ENCODE measurements around the gene CD151.

CD151 gene

DNA sequence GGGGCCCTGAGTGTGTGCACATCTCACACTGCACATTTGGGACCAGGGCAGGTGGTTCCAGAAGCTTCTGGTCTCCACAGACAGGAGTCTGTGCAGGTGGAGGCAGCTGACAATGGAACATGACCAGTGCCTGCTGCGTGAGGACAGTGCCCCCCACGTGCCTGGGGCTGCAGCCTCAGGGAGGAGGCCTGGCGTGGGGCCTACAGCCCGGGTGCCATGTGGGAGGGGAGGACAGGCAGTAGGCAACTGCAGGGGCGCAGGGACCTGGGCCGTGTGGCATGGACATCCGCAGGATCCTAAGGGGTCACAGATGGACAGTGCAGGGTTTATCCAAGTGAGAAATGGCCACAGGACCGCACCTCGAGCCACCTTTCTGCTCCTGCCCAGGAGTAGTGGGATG, 38.7 kb downstream of the CD151 start:
- DNase-seq (ENCODE audit: low spot score) (no peak), FAIRE-seq (no peak)

GRCh38 chr11:872799-873198, 40.0 kb downstream of the CD151 start:
- FAIRE-seq: no peak
- no peak for DNase-seq (ENCODE audit: low spot score)

DNA sequence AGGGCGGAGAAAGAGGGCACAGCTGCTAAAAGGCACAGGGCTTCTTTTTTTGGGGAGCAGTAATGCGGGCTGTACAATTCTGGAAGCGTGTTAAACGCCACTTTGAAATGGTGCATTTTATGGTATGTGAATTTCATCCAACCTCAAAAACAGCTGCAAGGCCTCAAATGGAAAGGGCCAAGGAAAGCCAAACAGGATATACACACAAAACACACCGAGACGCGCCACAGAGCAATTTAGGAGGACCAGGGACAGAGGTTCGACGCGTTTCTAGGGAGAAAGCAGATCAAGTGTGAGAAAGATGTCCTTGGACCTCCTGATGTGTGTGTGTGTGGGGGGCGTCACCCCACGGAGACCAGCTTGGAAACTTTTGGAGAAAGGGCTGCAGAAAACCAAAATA, 41.0 kb downstream of the CD151 start:
- no peak for FAIRE-seq

DNA sequence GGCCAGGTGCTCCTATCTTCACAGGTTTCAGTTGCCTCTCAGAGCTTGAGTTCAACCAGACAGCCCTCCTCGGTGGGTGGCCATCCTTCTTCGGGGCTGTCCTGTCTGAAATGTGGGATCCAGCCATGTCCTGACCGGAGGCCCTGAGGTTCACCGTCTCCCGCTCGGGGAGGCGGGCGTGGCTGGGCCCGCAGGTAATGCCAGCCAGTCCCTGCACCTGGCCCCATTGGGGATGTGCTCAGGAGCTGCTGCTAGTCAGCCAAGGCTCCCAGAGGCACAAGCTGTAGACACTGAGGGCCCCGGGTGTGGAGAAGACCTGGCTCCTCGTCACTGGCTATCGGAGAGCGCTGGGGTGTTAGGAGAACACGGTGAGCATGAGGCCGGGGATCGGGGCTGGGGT, 42.5 kb downstream of the CD151 start:
- FAIRE-seq (no peak), DNase-seq (ENCODE audit: low spot score) (no peak)

More for the DNA sequence above, 41.0 kb downstream of the CD151 start:
- DNase-seq (ENCODE audit: low spot score): no peak

GRCh38 chr11:875769-876301, 43.1 kb downstream of the CD151 start:
- FAIRE-seq: no peak

DNA sequence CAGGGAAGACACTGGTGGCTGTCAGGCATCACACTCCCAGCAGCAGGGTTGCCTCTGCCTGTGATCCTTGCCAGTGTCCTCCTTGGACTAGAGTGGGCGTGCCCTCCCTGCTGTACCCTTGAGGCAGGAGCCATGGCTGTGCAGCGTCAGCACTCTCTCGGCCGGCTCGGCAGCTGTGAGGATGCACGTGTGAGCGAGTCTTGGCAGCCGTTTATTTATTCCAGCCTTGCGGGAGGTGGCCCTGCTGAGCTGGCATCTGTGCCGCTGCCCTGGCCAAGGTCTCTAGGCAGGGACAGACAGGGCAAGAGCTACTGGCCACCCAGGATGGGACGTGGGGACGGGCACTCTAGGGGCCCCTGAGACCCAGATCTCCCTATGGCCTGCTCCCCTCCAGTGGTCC, 43.8 kb downstream of the CD151 start:
- DNase-seq (ENCODE audit: low spot score): no peak

More at GRCh38 chr11:875769-876301, 43.1 kb downstream of the CD151 start:
- no peak for DNase-seq (ENCODE audit: low spot score)

DNA sequence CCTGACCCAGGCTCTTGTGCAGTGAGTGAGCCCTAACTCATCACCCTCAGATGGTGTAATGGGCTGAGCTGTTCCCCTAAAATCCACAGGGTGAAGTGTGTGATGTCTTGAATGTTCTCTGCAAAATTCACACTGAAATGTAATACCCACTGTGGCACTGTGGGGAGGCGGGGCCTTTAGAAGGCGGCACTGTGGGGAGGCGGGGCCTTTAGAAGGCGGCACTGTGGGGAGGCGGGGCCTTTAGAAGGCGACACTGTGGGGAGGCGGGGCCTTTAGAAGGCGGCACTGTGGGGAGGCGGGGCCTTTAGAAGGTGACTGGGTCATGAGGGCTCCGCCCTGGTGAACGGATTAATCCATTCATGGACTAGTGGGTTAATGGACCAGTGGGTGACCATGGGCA, 44.8 kb downstream of the CD151 start:
- no peak for FAIRE-seq
- no peak for DNase-seq (ENCODE audit: low spot score)

More for the DNA sequence above, 43.8 kb downstream of the CD151 start:
- no peak for FAIRE-seq

- DNase-seq (ENCODE audit: low spot score): no peak
- FAIRE-seq: no peak
These were observed 47.7 kb downstream of the CD151 start for GRCh38 chr11:880447-880846.

- no peak for FAIRE-seq
- DNase-seq (ENCODE audit: low spot score): no peak
These were observed 49.8 kb downstream of the CD151 start for GRCh38 chr11:882596-882995.

- FAIRE-seq (no peak), DNase-seq (ENCODE audit: low spot score) (no peak)
These were observed 50.8 kb downstream of the CD151 start for GRCh38 chr11:883527-883926.

DNA sequence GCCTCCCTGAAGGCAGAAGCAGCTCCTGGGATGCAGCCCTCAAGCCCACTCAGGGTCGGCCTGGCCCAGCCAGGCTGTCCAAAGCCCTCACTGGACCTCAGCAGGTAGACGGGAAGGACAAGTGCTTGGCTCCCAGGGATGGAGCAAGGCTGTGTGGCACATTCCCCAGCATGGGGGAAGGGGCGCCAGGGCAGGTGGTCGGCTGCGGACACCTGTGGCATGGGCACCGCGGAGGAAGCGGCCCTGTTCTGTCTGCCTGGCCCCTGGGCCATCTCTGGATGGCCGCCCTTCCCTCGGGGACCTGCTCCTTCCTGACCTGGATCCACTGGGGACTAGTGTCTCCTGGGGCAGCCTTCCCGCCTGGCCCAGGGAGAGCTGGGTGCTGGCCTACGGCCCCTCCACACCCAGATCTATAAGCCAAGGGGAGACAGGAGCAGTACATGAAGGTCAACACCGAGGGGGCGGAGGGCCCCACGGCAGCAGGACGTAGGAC, 51.9 kb downstream of the CD151 start:
- DNase-seq (ENCODE audit: low spot score) (no peak), FAIRE-seq (no peak)

- FAIRE-seq (no peak), DNase-seq (ENCODE audit: low spot score) (no peak)
These were observed 53.8 kb downstream of the CD151 start for GRCh38 chr11:886568-886967.

DNA sequence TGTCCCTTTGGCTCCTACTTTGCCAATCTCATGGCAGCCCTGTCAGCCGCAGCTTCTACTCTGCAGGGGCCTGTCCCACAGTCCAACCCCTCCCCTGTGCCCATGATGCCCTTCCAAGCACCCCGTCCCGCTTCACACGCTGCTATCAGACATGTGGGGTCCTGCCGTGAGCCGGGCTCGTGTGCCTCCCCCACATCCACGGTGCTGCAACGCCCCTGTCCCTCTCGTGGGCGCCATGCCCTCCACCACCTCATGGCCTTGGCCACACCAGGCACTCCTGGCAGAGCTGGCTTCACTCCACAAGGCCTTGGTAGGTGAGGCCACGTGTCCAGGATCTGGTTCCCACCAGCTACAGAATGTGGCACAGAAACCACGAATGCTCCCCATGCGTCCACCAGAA, 54.8 kb downstream of the CD151 start:
- DNase-seq (ENCODE audit: low spot score): no peak
- FAIRE-seq: no peak

Measured in RCC 7860 (cell line).